Ishikawa (cell line): ENCODE measurements around the gene AOC3.

Source experiments
- CEBPB ChIP-seq: IDR thresholded peaks from 2 replicates; pipeline ENCODE4 v1.6.1; 2012
- CREB1 ChIP-seq: IDR thresholded peaks from 2 replicates; pipeline ENCODE4 v1.6.1; 2012; ENCODE audit warnings: low read depth
- EGR1 ChIP-seq: IDR thresholded peaks from 2 replicates; pipeline ENCODE4 v1.6.1; 2012
- EP300 ChIP-seq: IDR thresholded peaks from 2 replicates; pipeline ENCODE4 v1.6.1; 2012; ENCODE audit warnings: borderline replicate concordance
- FOXM1 ChIP-seq: IDR thresholded peaks from 2 replicates; pipeline ENCODE4 v1.6.1; 2012; ENCODE audit warnings: low read depth, borderline replicate concordance
- MAX ChIP-seq: IDR thresholded peaks from 2 replicates; pipeline ENCODE4 v1.6.1; 2012
- NFIC ChIP-seq: IDR thresholded peaks from 2 replicates; pipeline ENCODE4 v1.6.1; 2012
- RAD21 ChIP-seq: IDR thresholded peaks from 2 replicates; pipeline ENCODE4 v1.6.1; 2012; ENCODE audit warnings: low read depth
- TAF1 ChIP-seq: IDR thresholded peaks from 2 replicates; pipeline ENCODE4 v1.6.1; 2012; ENCODE audit warnings: low read depth, mild to moderate bottlenecking
- TCF12 ChIP-seq: IDR thresholded peaks from 2 replicates; pipeline ENCODE4 v1.6.1; 2012; ENCODE audit warnings: low read depth
- TEAD4 ChIP-seq: IDR thresholded peaks from 2 replicates; pipeline ENCODE4 v1.6.1; 2012
- YY1 ChIP-seq: IDR thresholded peaks from 2 replicates; pipeline ENCODE4 v1.6.1; 2012; ENCODE audit warnings: low read depth
- ZBTB7A ChIP-seq: IDR thresholded peaks from 2 replicates; pipeline ENCODE4 v1.6.1; 2012; ENCODE audit warnings: low read depth
- TF ChIP-seq, protein P1 (sequence below): IDR thresholded peaks from 2 replicates; pipeline ENCODE4 v1.6.1; 2012; ENCODE audit warnings: low read depth, mild to moderate bottlenecking
- TF ChIP-seq, protein P2 (sequence below): IDR thresholded peaks from 2 replicates; pipeline ENCODE4 v1.6.1; 2012

Gene AOC3

GRCh38 chr17:42850954-42851353, at the start of gene AOC3:
Gene AOC3 (plus strand): TSS chr17:42851199. CDS start chr17:42851344, 145 bp downstream.
- TF ChIP-seq EGR1 (no peak), RAD21 (no peak), EP300 (no peak), NFIC (no peak), TEAD4 (no peak), YY1 (no peak), CREB1 (no peak), FOXM1 (no peak), TCF12 (no peak), ZBTB7A (no peak), CEBPB (no peak), MAX (no peak)
- TF ChIP-seq, protein P1, sequence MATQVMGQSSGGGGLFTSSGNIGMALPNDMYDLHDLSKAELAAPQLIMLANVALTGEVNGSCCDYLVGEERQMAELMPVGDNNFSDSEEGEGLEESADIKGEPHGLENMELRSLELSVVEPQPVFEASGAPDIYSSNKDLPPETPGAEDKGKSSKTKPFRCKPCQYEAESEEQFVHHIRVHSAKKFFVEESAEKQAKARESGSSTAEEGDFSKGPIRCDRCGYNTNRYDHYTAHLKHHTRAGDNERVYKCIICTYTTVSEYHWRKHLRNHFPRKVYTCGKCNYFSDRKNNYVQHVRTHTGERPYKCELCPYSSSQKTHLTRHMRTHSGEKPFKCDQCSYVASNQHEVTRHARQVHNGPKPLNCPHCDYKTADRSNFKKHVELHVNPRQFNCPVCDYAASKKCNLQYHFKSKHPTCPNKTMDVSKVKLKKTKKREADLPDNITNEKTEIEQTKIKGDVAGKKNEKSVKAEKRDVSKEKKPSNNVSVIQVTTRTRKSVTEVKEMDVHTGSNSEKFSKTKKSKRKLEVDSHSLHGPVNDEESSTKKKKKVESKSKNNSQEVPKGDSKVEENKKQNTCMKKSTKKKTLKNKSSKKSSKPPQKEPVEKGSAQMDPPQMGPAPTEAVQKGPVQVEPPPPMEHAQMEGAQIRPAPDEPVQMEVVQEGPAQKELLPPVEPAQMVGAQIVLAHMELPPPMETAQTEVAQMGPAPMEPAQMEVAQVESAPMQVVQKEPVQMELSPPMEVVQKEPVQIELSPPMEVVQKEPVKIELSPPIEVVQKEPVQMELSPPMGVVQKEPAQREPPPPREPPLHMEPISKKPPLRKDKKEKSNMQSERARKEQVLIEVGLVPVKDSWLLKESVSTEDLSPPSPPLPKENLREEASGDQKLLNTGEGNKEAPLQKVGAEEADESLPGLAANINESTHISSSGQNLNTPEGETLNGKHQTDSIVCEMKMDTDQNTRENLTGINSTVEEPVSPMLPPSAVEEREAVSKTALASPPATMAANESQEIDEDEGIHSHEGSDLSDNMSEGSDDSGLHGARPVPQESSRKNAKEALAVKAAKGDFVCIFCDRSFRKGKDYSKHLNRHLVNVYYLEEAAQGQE, result no peak
- TF ChIP-seq, protein P2, sequence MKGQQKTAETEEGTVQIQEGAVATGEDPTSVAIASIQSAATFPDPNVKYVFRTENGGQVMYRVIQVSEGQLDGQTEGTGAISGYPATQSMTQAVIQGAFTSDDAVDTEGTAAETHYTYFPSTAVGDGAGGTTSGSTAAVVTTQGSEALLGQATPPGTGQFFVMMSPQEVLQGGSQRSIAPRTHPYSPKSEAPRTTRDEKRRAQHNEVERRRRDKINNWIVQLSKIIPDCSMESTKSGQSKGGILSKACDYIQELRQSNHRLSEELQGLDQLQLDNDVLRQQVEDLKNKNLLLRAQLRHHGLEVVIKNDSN, result no peak

GRCh38 chr17:42803074-42803883, 47.7 kb upstream of the AOC3 start:
- TF ChIP-seq CREB1 (no peak), EP300 (no peak), MAX (no peak), EGR1 (no peak), FOXM1 (no peak), YY1 (no peak)

- TF ChIP-seq CEBPB, result no peak
- no peak for TF ChIP-seq NFIC
- no peak for TF ChIP-seq TEAD4
- TF ChIP-seq CREB1, result no peak
- no peak for TF ChIP-seq ZBTB7A
- TF ChIP-seq YY1, result no peak
- no peak for TF ChIP-seq FOXM1
- TF ChIP-seq MAX, result no peak
- no peak for TF ChIP-seq RAD21
- TF ChIP-seq, protein P1, result no peak
- TF ChIP-seq EP300, result no peak
- no peak for TF ChIP-seq TAF1
- TF ChIP-seq EGR1, result no peak
- TF ChIP-seq, protein P2, result no peak
- no peak for TF ChIP-seq TCF12
These were observed 46.1 kb upstream of the AOC3 start for GRCh38 chr17:42804918-42805367.

DNA sequence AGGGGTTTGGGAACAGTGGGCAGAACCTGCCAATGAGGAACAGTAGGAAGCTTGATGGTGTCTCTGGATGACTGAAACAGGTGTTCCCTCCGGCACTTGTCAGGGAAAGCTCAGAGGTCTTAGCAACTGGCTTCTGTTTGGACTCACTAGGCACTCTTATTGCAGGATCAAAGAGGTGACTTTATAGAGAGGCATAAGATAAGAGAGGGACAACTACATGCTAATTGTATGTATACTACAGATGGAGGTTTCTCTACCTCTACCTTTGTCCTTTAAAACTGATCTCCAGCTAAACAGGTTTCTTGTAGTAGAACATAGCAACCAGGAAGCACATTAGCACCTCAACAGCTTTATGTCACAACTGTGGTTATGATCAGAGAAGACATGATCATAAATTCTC, 44.8 kb upstream of the AOC3 start:
- TF ChIP-seq TCF12 (no peak), TEAD4 (no peak), EP300 (no peak), TAF1 (no peak), NFIC (no peak), FOXM1 (no peak), CEBPB (no peak), ZBTB7A (no peak), YY1 (no peak)
- TF ChIP-seq, protein P2, result no peak
- TF ChIP-seq, protein P1, result no peak
